H1 (cell line): Measurements from ENCODE around the gene SHMT1. TPM values are rescaled to one million over a fixed set of nuclear protein-coding genes. Genes with fewer than 3 reads are reported as not detected.

Experiments
- CTCF ChIA-PET: fragments of 300-600 bp; sonication (Branson Sonifier 250); formaldehyde crosslinking; loops from one replicate; lab custom pipeline; 2021; ENCODE audit not compliant: partially characterized antibody; lab: Charles Lee
- POLR2A ChIA-PET: fragments of 300-600 bp; sonication (Branson Sonifier 250); formaldehyde crosslinking; loops from one replicate; lab custom pipeline; 2021; ENCODE audit warnings: inconsistent platforms; ENCODE audit not compliant: partially characterized antibody; lab: Charles Lee
- DNase-seq, 2 experiments: peaks; one replicate each; pipeline versions ENCODE4 v3.0.0 to v3.0.0-alpha.2; 2010 to 2022; ENCODE audit warnings: low spot score in 2 of 2, low read depth in 1 of 2, mixed read lengths in 1 of 2
- FAIRE-seq: peaks from 2 replicates; lab custom pipeline; 2011; peaks lifted over from hg19 to GRCh38; lab: Jason Lieb, UNC
- H2AFZ ChIP-seq: 2 replicates; pipeline ENCODE4 v1.8.1; 2012; ENCODE audit warnings: low read length, inconsistent platforms
- H2AK5ac ChIP-seq: 2 replicates; pipeline ENCODE4 v1.6.1; 2013; ENCODE audit warnings: low read depth, low read length
- H2BK120ac ChIP-seq: replicated peaks from 2 replicates; pipeline ENCODE3; 2013; ENCODE audit warnings: low read depth, low read length, inconsistent platforms
- H2BK12ac ChIP-seq: 2 replicates; pipeline ENCODE4 v1.6.1; 2013; ENCODE audit warnings: low read depth, low read length
- H2BK15ac ChIP-seq: 2 replicates; pipeline ENCODE4 v1.6.1; 2013; ENCODE audit warnings: low read length
- H2BK20ac ChIP-seq: 2 replicates; pipeline ENCODE4 v1.6.1; 2013; ENCODE audit warnings: low read length
- H2BK5ac ChIP-seq: 2 replicates; pipeline ENCODE4 v1.6.1; 2013; ENCODE audit warnings: low read depth, low read length
- H3K14ac ChIP-seq: 2 replicates; pipeline ENCODE4 v1.6.1; 2013; ENCODE audit warnings: inconsistent platforms; ENCODE audit not compliant: insufficient read length
- H3K18ac ChIP-seq: 2 replicates; pipeline ENCODE4 v1.6.1; 2013; ENCODE audit warnings: low read length; ENCODE audit errors: extremely low read depth
- H3K23ac ChIP-seq: 2 replicates; pipeline ENCODE4 v1.6.1; 2013; ENCODE audit warnings: inconsistent platforms; ENCODE audit not compliant: insufficient read length
- H3K23me2 ChIP-seq: 2 replicates; pipeline ENCODE4 v1.6.1; 2013; ENCODE audit warnings: low read depth, low read length
- H3K27ac ChIP-seq: 2 replicates; pipeline ENCODE4 v1.6.1; 2011; ENCODE audit warnings: low read depth, low read length, inconsistent platforms
- H3K27me3 ChIP-seq, 4 experiments: replicated peaks in 1 of 4; 1 replicate in 1 of 4; 2 replicates in 3 of 4; pipeline versions ENCODE4 v1.6.1 to v1.8.1; 2011 to 2013; ENCODE audit warnings: low read length in 3 of 4, mild to moderate bottlenecking in 3 of 4, inconsistent platforms in 2 of 4, mixed read lengths in 2 of 4, moderate library complexity in 1 of 4; ENCODE audit not compliant: control insufficient read depth in 3 of 4, insufficient read depth in 3 of 4; ENCODE audit errors: extremely low read depth in 1 of 4
- H3K36me3 ChIP-seq, 4 experiments: 2 replicates each; pipeline versions ENCODE4 v1.6.1 to v1.8.1; 2011 to 2013; ENCODE audit warnings: mild to moderate bottlenecking in 4 of 4, low read length in 3 of 4, moderate library complexity in 2 of 4, control low read depth in 1 of 4, inconsistent platforms in 1 of 4; ENCODE audit not compliant: insufficient read depth in 4 of 4, control insufficient read depth in 2 of 4
- H3K4ac ChIP-seq: replicated peaks from 2 replicates; pipeline ENCODE3; 2013; ENCODE audit warnings: low read length, low read depth, mixed read lengths, inconsistent platforms; ENCODE audit not compliant: insufficient read length
- H3K4me1 ChIP-seq, 4 experiments: replicated peaks in 1 of 4; 1 replicate in 1 of 4; 2 replicates in 3 of 4; pipeline versions ENCODE4 v1.6.1 to v1.8.1; 2011 to 2013; ENCODE audit warnings: low read length in 3 of 4, inconsistent platforms in 2 of 4, mixed read lengths in 1 of 4; ENCODE audit not compliant: insufficient read depth in 4 of 4, control insufficient read depth in 3 of 4
- H3K4me2 ChIP-seq, 2 experiments: 2 replicates each; pipeline versions ENCODE4 v1.6.1 to v1.8.1; 2011 to 2013; ENCODE audit warnings: low read depth in 2 of 2, low read length in 2 of 2, control low read depth in 1 of 2, inconsistent platforms in 1 of 2, mild to moderate bottlenecking in 1 of 2; ENCODE audit not compliant: insufficient read depth in 1 of 2
- H3K4me3 ChIP-seq, 4 experiments: fragments of 200-600, 300-600 bp in 1 of 4; sonication (generic), shearing (Covaris generic), sonication (Bioruptor Twin) in 1 of 4; 2 replicates each; pipeline versions ENCODE4 v1.5.1 to v1.8.1; 2011 to 2016; ENCODE audit warnings: low read length in 4 of 4, low read depth in 3 of 4, control low read depth in 2 of 4, inconsistent platforms in 2 of 4, mild to moderate bottlenecking in 2 of 4, mixed read lengths in 1 of 4, moderate library complexity in 1 of 4; ENCODE audit not compliant: insufficient read depth in 2 of 4; ENCODE audit errors: extremely low read depth in 1 of 4
- H3K56ac ChIP-seq: replicated peaks from 2 replicates; pipeline ENCODE3; 2013; ENCODE audit warnings: low read depth, mild to moderate bottlenecking, mixed read lengths, low read length, inconsistent platforms; ENCODE audit not compliant: insufficient read length
- H3K79me1 ChIP-seq: 2 replicates; pipeline ENCODE4 v1.6.1; 2013; ENCODE audit warnings: low read depth, low read length, control low read depth
- H3K79me2 ChIP-seq, 2 experiments: 2 replicates each; pipeline versions ENCODE4 v1.6.1 to v1.8.1; 2012 to 2013; ENCODE audit warnings: low read length in 2 of 2, mild to moderate bottlenecking in 2 of 2, inconsistent platforms in 1 of 2; ENCODE audit not compliant: insufficient read depth in 2 of 2, control insufficient read depth in 1 of 2
- H3K9ac ChIP-seq, 4 experiments: replicated peaks in 1 of 4; 1 replicate in 1 of 4; 2 replicates in 3 of 4; pipeline versions ENCODE4 v1.6.1 to v1.8.1; 2011 to 2013; ENCODE audit warnings: low read depth in 3 of 4, low read length in 3 of 4, control low read depth in 2 of 4, mild to moderate bottlenecking in 2 of 4, moderate library complexity in 2 of 4, inconsistent platforms in 1 of 4; ENCODE audit errors: extremely low read depth in 1 of 4
- H3K9me3 ChIP-seq, 2 experiments: 2 replicates each; pipeline versions ENCODE4 v1.6.1 to v1.8.1; 2012 to 2013; ENCODE audit warnings: mild to moderate bottlenecking in 2 of 2, moderate library complexity in 2 of 2, control low read depth in 1 of 2, inconsistent platforms in 1 of 2, low read depth in 1 of 2, low read length in 1 of 2, mixed read lengths in 1 of 2; ENCODE audit not compliant: insufficient read depth in 2 of 2
- H4K20me1 ChIP-seq, 2 experiments: replicated peaks in 1 of 2; 2 replicates each; pipeline versions ENCODE3 to v1.8.1; 2011 to 2013; ENCODE audit warnings: inconsistent platforms in 2 of 2, low read length in 2 of 2, mild to moderate bottlenecking in 1 of 2; ENCODE audit not compliant: insufficient read depth in 2 of 2, control insufficient read depth in 1 of 2
- H4K5ac ChIP-seq: 2 replicates; pipeline ENCODE4 v1.6.1; 2013; ENCODE audit warnings: low read length, low read depth, mixed read lengths, inconsistent platforms; ENCODE audit not compliant: insufficient read length
- H4K8ac ChIP-seq: 2 replicates; pipeline ENCODE4 v1.8.0; 2013; ENCODE audit warnings: mild to moderate bottlenecking, moderate library complexity, low read length, inconsistent platforms; ENCODE audit not compliant: insufficient read depth; ENCODE audit errors: extremely low read depth
- H4K91ac ChIP-seq: replicated peaks from 2 replicates; pipeline ENCODE3; 2013; ENCODE audit warnings: low read length, mixed read lengths, inconsistent platforms; ENCODE audit not compliant: insufficient read length
- ATF3 ChIP-seq: IDR thresholded peaks from 2 replicates; pipeline ENCODE4 v1.6.1; 2011; ENCODE audit warnings: low read depth, mild to moderate bottlenecking, low read length; ENCODE audit not compliant: insufficient read depth
- BACH1 ChIP-seq: IDR thresholded peaks from 2 replicates; pipeline ENCODE4 v1.6.1; 2012; ENCODE audit warnings: low read length, improper control_type of control experiment
- BRCA1 ChIP-seq: IDR thresholded peaks from 2 replicates; pipeline ENCODE4 v1.6.1; 2012; ENCODE audit warnings: low read depth, low read length, improper control_type of control experiment
- CBX8 ChIP-seq: fragments of 300-800, 300-1000 bp; sonication (generic); IDR thresholded peaks from 2 replicates; pipeline ENCODE4 v1.7.1; 2016; ENCODE audit warnings: low read depth, low read length, borderline replicate concordance
- CEBPB ChIP-seq: IDR thresholded peaks from 2 replicates; pipeline ENCODE4 v1.6.1; 2012; ENCODE audit warnings: low read depth, low read length
- JUN ChIP-seq: IDR thresholded peaks from 2 replicates; pipeline ENCODE4 v1.6.1; 2011; ENCODE audit warnings: low read depth, mild to moderate bottlenecking, improper control_type of control experiment, low read length
- JUND ChIP-seq: IDR thresholded peaks from 2 replicates; pipeline ENCODE4 v1.6.1; 2011; ENCODE audit warnings: mild to moderate bottlenecking, improper control_type of control experiment, low read length
- KDM1A ChIP-seq: fragments of 200-600, 300-600 bp; sonication (generic); IDR thresholded peaks from 2 replicates; pipeline ENCODE4 v1.7.1; 2016; ENCODE audit warnings: mild to moderate bottlenecking, low read length, borderline replicate concordance
- NANOG ChIP-seq: IDR thresholded peaks from 2 replicates; pipeline ENCODE4 v1.6.1; 2011; ENCODE audit warnings: low read length, low read depth, mild to moderate bottlenecking, inconsistent platforms; ENCODE audit not compliant: insufficient read depth, poor library complexity, severe bottlenecking
- POLR2AphosphoS5 ChIP-seq: IDR thresholded peaks from 2 replicates; pipeline ENCODE4 v1.6.1; 2011; ENCODE audit warnings: low read depth, low read length
- POU5F1 ChIP-seq: IDR thresholded peaks from 2 replicates; pipeline ENCODE4 v1.6.1; 2011; ENCODE audit warnings: low read depth, mild to moderate bottlenecking, low read length, moderate library complexity
- RXRA ChIP-seq: IDR thresholded peaks from 2 replicates; pipeline ENCODE4 v1.6.1; 2011; ENCODE audit warnings: low read depth, mild to moderate bottlenecking, low read length, moderate library complexity; ENCODE audit not compliant: insufficient read depth
- SIX5 ChIP-seq: IDR thresholded peaks from 2 replicates; pipeline ENCODE4 v1.6.1; 2011; ENCODE audit warnings: mild to moderate bottlenecking, low read depth, low read length
- SP4 ChIP-seq: IDR thresholded peaks from 2 replicates; pipeline ENCODE4 v1.6.1; 2012; ENCODE audit warnings: low read length, inconsistent platforms
- TAF1 ChIP-seq: IDR thresholded peaks from 2 replicates; pipeline ENCODE4 v1.6.1; 2011; ENCODE audit warnings: mild to moderate bottlenecking, low read depth, low read length
- WGBS, 2 experiments: shearing (Covaris generic) in 1 of 2; methylation state at CpG; one replicate each; pipeline versions ENCODE4 v1.1.6 to v1.1.7; 2013 to 2015; ENCODE audit warnings: low lambda C conversion rate in 2 of 2, mixed read lengths in 2 of 2, inconsistent platforms in 1 of 2, low coverage in 1 of 2, missing lambda C conversion rate in 1 of 2; ENCODE audit not compliant: insufficient replicate concordance in 2 of 2, insufficient coverage in 1 of 2, insufficient read length in 1 of 2; ENCODE audit errors: extremely low coverage in 1 of 2, missing lambda C conversion rate in 1 of 2; 5-methylcytosine and 5-hydroxymethylcytosine counted together
- polyA plus RNA-seq, 7 experiments: library from polyadenylated mRNA; depleted of rRNA in 3 of 7; stranded (reverse) in 5 of 7; unstranded in 2 of 7; fragments of >200 nt in 5 of 7; fragments of 200-250 nt in 2 of 7; gene quantifications; 1 replicate in 5 of 7; 2 replicates in 1 of 7; 4 replicates in 1 of 7; pipeline versions ENCODE4 v1.2.1 to v1.2.3, GENCODE V29; 2011 to 2013; ENCODE audit warnings: missing spikeins in 2 of 7, mixed read lengths in 2 of 7
- total RNA-seq: library from RNA; stranded (reverse); fragmentation: NEBNext Ultra II Directional; extraction: Animal tissue kit (Norgen Biotek cat#: 25700); gene quantifications from 2 replicates; pipeline ENCODE4 v1.2.1, GENCODE V29; 2021

The SHMT1 gene
- total and polyA plus RNA-seq, 2 of the 8 experiments (the other 6 are each of a cell fraction or from before 2014, with no cell fraction given) = 30.7 to 39.3 TPM

- DNase-seq = no peak
- Histone ChIP-seq H3K9ac (no peak overlapping the region), H3K23ac (no peak overlapping the region), H4K5ac (no peak overlapping the region), H4K20me1 (peaks cover 4 to 11% of the 10 kb centered on the region in 2 experiments), H2AK5ac (no peak overlapping the region), H4K8ac (no peak overlapping the region), H3K4ac (no peak overlapping the region), H3K79me2 (no peaks in the 10 kb centered on the region), H2BK120ac (no peak overlapping the region), H3K27ac (0 out of 2 replicates have a peak overlapping the region, but pooled peaks have one; percentile 7), H2AFZ (no peak overlapping the region), H2BK12ac (no peak overlapping the region), H3K23me2 (no peaks in the 10 kb centered on the region), H3K56ac (no peak overlapping the region), H2BK5ac (no peak overlapping the region), H2BK15ac (no peak overlapping the region), H2BK20ac (no peak overlapping the region), H3K36me3 (peaks cover 18 to 46% (median 24%) of the 10 kb centered on the region in 4 experiments), H3K4me1 (no peaks in the 10 kb centered on the region), H4K91ac (no peak overlapping the region), H3K79me1 (no peaks in the 10 kb centered on the region; the same call in 1 of the 2 replicates), H3K27me3 (no peaks in the 10 kb centered on the region), H3K4me3 (no peak overlapping the region), H3K4me2 (no peak overlapping the region), H3K9me3 (no peaks in the 10 kb centered on the region), H3K14ac (no peak overlapping the region), H3K18ac (no peak overlapping the region)
- WGBS, 2 experiments = 91% methylated on average over 6 of the region's 6 CpGs; no CpG with 5 or more reads in 1 of the 2 experiments
- POLR2A ChIA-PET = interaction anchor here (1.0 to 1.6 kb wide), 5 partner anchors 8 to 92 kb away, joined by 3 to 6 read pairs (median 4); partner anchors contain the start of genes SMCR8 and TOP3A
- CTCF ChIA-PET = interaction anchor here (0.7 kb wide), 2 partner anchors 79 to 116 kb away, joined by 3 read pairs; no protein-coding TSS in a partner anchor
- FAIRE-seq = no peak
- TF ChIP-seq POU5F1 (no peak), SIX5 (no peak), CBX8 (no peak), KDM1A (no peak), SP4 (no peak), POLR2AphosphoS5 (no peak), RXRA (no peak), TAF1 (no peak), ATF3 (no peak), JUND (no peak), NANOG (no peak), BACH1 (no peak), CEBPB (no peak), JUN (no peak), BRCA1 (no peak)
These were observed 36.8 kb downstream of the SHMT1 start for GRCh38 chr17:18326572-18326971.
